Measurements from ENCODE around the gene BICD1. TPM values are rescaled to one million over a fixed set of nuclear protein-coding genes. Genes with fewer than 3 reads are reported as not detected.

The BICD1 gene
- total and polyA plus RNA-seq, 4 donors, result 0.46 to 3.4 (median 1.1) TPM

DNA sequence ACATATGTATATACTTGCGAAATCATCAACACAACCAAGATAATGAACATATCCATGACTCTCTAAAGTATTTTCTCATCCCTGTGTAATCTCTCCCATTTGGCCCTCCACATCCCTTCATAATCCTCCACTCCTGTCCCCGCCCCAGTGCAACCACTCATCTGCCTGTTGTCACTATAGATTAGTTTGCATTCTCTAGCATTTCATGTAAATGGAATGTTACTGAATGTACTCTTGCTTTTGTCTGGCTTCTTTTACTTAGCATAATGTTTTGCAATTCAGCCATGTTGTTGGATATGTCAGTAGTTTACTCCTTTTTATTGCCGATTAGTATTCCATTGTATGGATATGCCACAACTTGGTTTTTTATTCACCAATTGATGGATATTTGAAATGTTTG is 99.1 kb downstream of the BICD1 start (continued):
- TF ChIP-seq ZBTB33 (IDR thresholded peaks at IDR 0.05) (no peak), TAF1 (conservative IDR thresholded peaks at IDR 0.05) (no peak), FOXA2 (IDR thresholded peaks at IDR 0.05) (no peak), NR2F2 (IDR thresholded peaks at IDR 0.05) (no peak)

GRCh38 chr12:32208355-32208754 is 101.7 kb downstream of the BICD1 start:
- 90% methylated on average over 2 of the region's 2 CpGs for WGBS
- DNase-seq (ENCODE audit: low spot score), result no peak
- H3K27me3 ChIP-seq (ENCODE audit: control insufficient read depth in 4 of 4, insufficient read depth in 4 of 4, low read length in 3 of 4), result no peaks in the 10 kb centered on the region
- no peak overlapping the region for H3K4me3 ChIP-seq (ENCODE audit: low read depth in 1 of 3, low read length in 3 of 3)
- H3K4me1 ChIP-seq (ENCODE audit: control insufficient read depth in 4 of 4, insufficient read depth in 4 of 4, low read length in 3 of 4), result no peaks in the 10 kb centered on the region
- H3K9ac ChIP-seq (ENCODE audit: low read depth in 1 of 2, low read length in 2 of 2), result no peak overlapping the region
- no peak for TF ChIP-seq SP1 (IDR thresholded peaks at IDR 0.05)
- TF ChIP-seq ZBTB33 (IDR thresholded peaks at IDR 0.05), result no peak
- TF ChIP-seq, protein P1, sequence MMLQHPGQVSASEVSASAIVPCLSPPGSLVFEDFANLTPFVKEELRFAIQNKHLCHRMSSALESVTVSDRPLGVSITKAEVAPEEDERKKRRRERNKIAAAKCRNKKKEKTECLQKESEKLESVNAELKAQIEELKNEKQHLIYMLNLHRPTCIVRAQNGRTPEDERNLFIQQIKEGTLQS (IDR thresholded peaks at IDR 0.05), result no peak
- no peak for TF ChIP-seq NR2F2 (IDR thresholded peaks at IDR 0.05)
- no peak for TF ChIP-seq TAF1 (conservative IDR thresholded peaks at IDR 0.05)
- TF ChIP-seq HNF4A (conservative IDR thresholded peaks at IDR 0.05), result no peak
- no peak for TF ChIP-seq RAD21 (IDR thresholded peaks at IDR 0.05)
- TF ChIP-seq YY1 (IDR thresholded peaks at IDR 0.05), result no peak
- no peak for TF ChIP-seq GABPA (IDR thresholded peaks at IDR 0.05 in 1 of 2, conservative IDR thresholded peaks at IDR 0.05 in 1 of 2)
- no peaks in the 10 kb centered on the region for H3K36me3 ChIP-seq (ENCODE audit: control insufficient read depth in 4 of 4, insufficient read depth in 3 of 4, low read depth in 1 of 4, low read length in 3 of 4)
- no peak overlapping the region for H3K27ac ChIP-seq (ENCODE audit: low read depth in 1 of 2, low read length in 2 of 2)
- H3K9me3 ChIP-seq (ENCODE audit: control insufficient read depth in 4 of 4, low read length in 3 of 4), result no peaks in the 10 kb centered on the region

DNA sequence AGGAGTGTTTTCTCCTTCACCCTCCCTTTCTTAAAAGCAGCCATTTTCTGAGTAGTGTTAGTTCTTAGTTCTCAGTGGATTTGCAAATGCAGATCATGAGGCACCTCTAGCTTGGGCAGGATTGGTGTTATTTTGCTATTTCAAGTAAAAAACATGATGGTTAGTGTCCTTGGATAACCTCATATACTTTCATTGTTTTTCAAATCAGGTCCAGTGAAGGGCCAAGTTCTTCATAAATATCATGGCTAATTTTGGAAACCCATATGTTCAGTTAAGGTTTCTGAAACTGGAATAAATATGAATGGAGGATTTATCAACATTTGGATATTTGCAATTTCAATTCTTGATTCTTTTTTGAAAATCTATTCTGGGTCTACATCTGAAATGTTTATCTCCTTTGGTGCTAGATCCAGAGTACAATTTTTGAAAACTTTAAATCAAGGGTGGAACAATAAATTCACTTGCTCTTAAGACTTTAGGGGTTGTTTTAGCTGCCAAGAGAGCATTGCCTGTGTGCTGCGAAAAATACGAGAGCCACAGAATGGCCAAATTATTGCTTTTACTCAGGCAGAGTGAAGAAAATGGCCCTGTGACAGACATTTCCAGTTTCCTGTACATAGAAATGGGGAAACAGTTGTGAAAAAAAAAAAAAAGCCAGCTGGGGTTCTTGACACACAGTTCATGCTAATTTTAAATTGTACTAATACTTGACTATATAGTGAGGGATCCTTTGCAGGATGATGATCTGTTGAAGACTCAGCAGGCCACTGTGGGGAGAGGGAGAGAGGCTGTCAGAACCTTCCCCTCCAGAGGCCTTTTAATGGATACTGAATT is 104.6 kb downstream of the BICD1 start:
- H3K27ac ChIP-seq (ENCODE audit: low read depth in 1 of 2, low read length in 2 of 2), result no peak overlapping the region
- H3K9ac ChIP-seq (ENCODE audit: low read depth in 1 of 2, low read length in 2 of 2), result no peak overlapping the region
- no peaks in the 10 kb centered on the region for H3K27me3 ChIP-seq (ENCODE audit: control insufficient read depth in 4 of 4, insufficient read depth in 4 of 4, low read length in 3 of 4)
- H3K9me3 ChIP-seq (ENCODE audit: control insufficient read depth in 4 of 4, low read length in 3 of 4), result no peaks in the 10 kb centered on the region
- no peaks in the 10 kb centered on the region for H3K4me1 ChIP-seq (ENCODE audit: control insufficient read depth in 4 of 4, insufficient read depth in 4 of 4, low read length in 3 of 4)
- DNase-seq (ENCODE audit: low spot score), result no peak
- 83% methylated on average over 2 of the region's 2 CpGs for WGBS
- no peak overlapping the region for H3K4me3 ChIP-seq (ENCODE audit: low read depth in 1 of 3, low read length in 3 of 3)
- H3K36me3 ChIP-seq (ENCODE audit: control insufficient read depth in 4 of 4, insufficient read depth in 3 of 4, low read depth in 1 of 4, low read length in 3 of 4), result no peaks in the 10 kb centered on the region
- TF ChIP-seq, protein P2, sequence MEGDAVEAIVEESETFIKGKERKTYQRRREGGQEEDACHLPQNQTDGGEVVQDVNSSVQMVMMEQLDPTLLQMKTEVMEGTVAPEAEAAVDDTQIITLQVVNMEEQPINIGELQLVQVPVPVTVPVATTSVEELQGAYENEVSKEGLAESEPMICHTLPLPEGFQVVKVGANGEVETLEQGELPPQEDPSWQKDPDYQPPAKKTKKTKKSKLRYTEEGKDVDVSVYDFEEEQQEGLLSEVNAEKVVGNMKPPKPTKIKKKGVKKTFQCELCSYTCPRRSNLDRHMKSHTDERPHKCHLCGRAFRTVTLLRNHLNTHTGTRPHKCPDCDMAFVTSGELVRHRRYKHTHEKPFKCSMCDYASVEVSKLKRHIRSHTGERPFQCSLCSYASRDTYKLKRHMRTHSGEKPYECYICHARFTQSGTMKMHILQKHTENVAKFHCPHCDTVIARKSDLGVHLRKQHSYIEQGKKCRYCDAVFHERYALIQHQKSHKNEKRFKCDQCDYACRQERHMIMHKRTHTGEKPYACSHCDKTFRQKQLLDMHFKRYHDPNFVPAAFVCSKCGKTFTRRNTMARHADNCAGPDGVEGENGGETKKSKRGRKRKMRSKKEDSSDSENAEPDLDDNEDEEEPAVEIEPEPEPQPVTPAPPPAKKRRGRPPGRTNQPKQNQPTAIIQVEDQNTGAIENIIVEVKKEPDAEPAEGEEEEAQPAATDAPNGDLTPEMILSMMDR (IDR thresholded peaks at IDR 0.05; ENCODE audit: low read depth, low read length, missing input control), result no peak
- TF ChIP-seq, protein P3, sequence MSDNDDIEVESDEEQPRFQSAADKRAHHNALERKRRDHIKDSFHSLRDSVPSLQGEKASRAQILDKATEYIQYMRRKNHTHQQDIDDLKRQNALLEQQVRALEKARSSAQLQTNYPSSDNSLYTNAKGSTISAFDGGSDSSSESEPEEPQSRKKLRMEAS (IDR thresholded peaks at IDR 0.05), result no peak
- TF ChIP-seq RAD21 (IDR thresholded peaks at IDR 0.05), result no peak
- TF ChIP-seq YY1 (IDR thresholded peaks at IDR 0.05), result no peak
- no peak for TF ChIP-seq FOXA2 (IDR thresholded peaks at IDR 0.05)
- TF ChIP-seq JUND (IDR thresholded peaks at IDR 0.05), result no peak
- no peak for TF ChIP-seq GABPA (IDR thresholded peaks at IDR 0.05 in 1 of 2, conservative IDR thresholded peaks at IDR 0.05 in 1 of 2)
- TF ChIP-seq RXRA (IDR thresholded peaks at IDR 0.05), result no peak
- TF ChIP-seq, protein P1 (IDR thresholded peaks at IDR 0.05), result no peak
- no peak for TF ChIP-seq HNF4G (IDR thresholded peaks at IDR 0.05)
- no peak for TF ChIP-seq ZBTB33 (IDR thresholded peaks at IDR 0.05)
- no peak for TF ChIP-seq TAF1 (conservative IDR thresholded peaks at IDR 0.05)
- TF ChIP-seq EGR1 (IDR thresholded peaks at IDR 0.05; ENCODE audit: low read depth in 2 of 2), result no peak
